HEK293 (cell line): ENCODE results near the gene FASTK.

Experiments
- BCL11B ChIP-seq: fragments of 450-650 bp; formaldehyde crosslinking; IDR thresholded peaks from 2 replicates; pipeline ENCODE4 v1.5.1; 2016; ENCODE audit warnings: low read depth, missing biosample characterization, missing genetic modification characterization
- EGR2 ChIP-seq: fragments of 450-650 bp; formaldehyde crosslinking; IDR thresholded peaks from 2 replicates; pipeline ENCODE4 v1.5.1; 2016; ENCODE audit warnings: low read depth, missing biosample characterization, missing genetic modification characterization
- HOXA7 ChIP-seq: sonication (generic); formaldehyde crosslinking; IDR thresholded peaks from 2 replicates; pipeline ENCODE4 v1.8.1; 2022; ENCODE audit warnings: missing genetic modification reagents, borderline replicate concordance
- KLF10 ChIP-seq: fragments of 450-650 bp; IDR thresholded peaks from 2 replicates; pipeline ENCODE4 v1.5.1; 2018; ENCODE audit warnings: missing biosample characterization, mild to moderate bottlenecking, missing genetic modification characterization
- KLF17 ChIP-seq: fragments of 450-650 bp; formaldehyde crosslinking; IDR thresholded peaks from 2 replicates; pipeline ENCODE4 v1.5.1; 2016; ENCODE audit warnings: missing biosample characterization, missing genetic modification characterization
- MZF1 ChIP-seq: fragments of 450-650 bp; formaldehyde crosslinking; IDR thresholded peaks from 2 replicates; pipeline ENCODE4 v1.5.1; 2017; ENCODE audit warnings: missing biosample characterization, missing genetic modification characterization, borderline replicate concordance
- ZBTB10 ChIP-seq: fragments of 450-650 bp; formaldehyde crosslinking; IDR thresholded peaks from 2 replicates; pipeline ENCODE4 v1.5.1; 2016; ENCODE audit warnings: missing biosample characterization, missing genetic modification characterization
- ZBTB20 ChIP-seq: fragments of 450-650 bp; formaldehyde crosslinking; IDR thresholded peaks from 2 replicates; pipeline ENCODE4 v1.5.1; 2016; ENCODE audit warnings: missing biosample characterization, missing genetic modification characterization
- ZFP37 ChIP-seq: fragments of 450-650 bp; formaldehyde crosslinking; IDR thresholded peaks from 2 replicates; pipeline ENCODE4 v1.5.1; 2016; ENCODE audit warnings: missing biosample characterization, missing genetic modification characterization
- ZNF10 ChIP-seq: fragments of 450-650 bp; formaldehyde crosslinking; IDR thresholded peaks from 2 replicates; pipeline ENCODE4 v1.5.1; 2017; ENCODE audit warnings: missing biosample characterization, missing genetic modification characterization
- ZNF114 ChIP-seq: fragments of 450-650 bp; formaldehyde crosslinking; IDR thresholded peaks from 2 replicates; pipeline ENCODE4 v1.5.0; 2017; ENCODE audit warnings: missing biosample characterization, missing genetic modification characterization
- ZNF202 ChIP-seq: fragments of 450-650 bp; formaldehyde crosslinking; IDR thresholded peaks from 2 replicates; pipeline ENCODE4 v1.5.1; 2016; ENCODE audit warnings: missing biosample characterization, missing genetic modification characterization, borderline replicate concordance
- ZNF23 ChIP-seq: fragments of 450-650 bp; formaldehyde crosslinking; IDR thresholded peaks from 2 replicates; pipeline ENCODE4 v1.5.1; 2016; ENCODE audit warnings: missing biosample characterization, missing genetic modification characterization, borderline replicate concordance
- ZNF239 ChIP-seq: fragments of 450-650 bp; formaldehyde crosslinking; IDR thresholded peaks from 2 replicates; pipeline ENCODE4 v1.5.1; 2016; ENCODE audit warnings: missing biosample characterization, missing genetic modification characterization
- ZNF280C ChIP-seq: fragments of 450-650 bp; formaldehyde crosslinking; IDR thresholded peaks from 2 replicates; pipeline ENCODE4 v1.5.1; 2016; ENCODE audit warnings: missing biosample characterization, missing genetic modification characterization
- ZNF362 ChIP-seq: fragments of 450-650 bp; formaldehyde crosslinking; IDR thresholded peaks from 2 replicates; pipeline ENCODE4 v1.5.1; 2016; ENCODE audit warnings: missing biosample characterization, missing genetic modification characterization
- ZNF449 ChIP-seq: fragments of 450-650 bp; formaldehyde crosslinking; IDR thresholded peaks from 2 replicates; pipeline ENCODE4 v1.5.1; 2017; ENCODE audit warnings: missing biosample characterization, mild to moderate bottlenecking, missing genetic modification characterization, moderate library complexity
- ZNF530 ChIP-seq: fragments of 450-650 bp; formaldehyde crosslinking; IDR thresholded peaks from 2 replicates; pipeline ENCODE4 v1.5.1; 2016; ENCODE audit warnings: low read depth, missing biosample characterization, missing genetic modification characterization
- ZNF621 ChIP-seq: fragments of 450-650 bp; formaldehyde crosslinking; IDR thresholded peaks from 2 replicates; pipeline ENCODE4 v1.5.1; 2017; ENCODE audit warnings: missing biosample characterization, missing genetic modification characterization
- ZNF624 ChIP-seq: fragments of 450-650 bp; formaldehyde crosslinking; IDR thresholded peaks from 2 replicates; pipeline ENCODE4 v1.5.1; 2017; ENCODE audit warnings: missing biosample characterization, missing genetic modification characterization
- ZNF626 ChIP-seq: fragments of 450-650 bp; sonication (Bioruptor Pico); formaldehyde crosslinking; IDR thresholded peaks from 2 replicates; pipeline ENCODE4 v1.5.1; 2018; ENCODE audit warnings: missing biosample characterization, missing genetic modification characterization, inconsistent platforms
- ZNF692 ChIP-seq: fragments of 450-650 bp; formaldehyde crosslinking; IDR thresholded peaks from 2 replicates; pipeline ENCODE4 v1.5.1; 2016; ENCODE audit warnings: missing biosample characterization, missing genetic modification characterization
- TF ChIP-seq, protein P1 (sequence below): fragments of 450-650 bp; formaldehyde crosslinking; IDR thresholded peaks from 2 replicates; pipeline ENCODE4 v1.5.1; 2016; ENCODE audit warnings: missing biosample characterization, missing genetic modification characterization
- TF ChIP-seq, protein P2 (sequence below): fragments of 450-650 bp; formaldehyde crosslinking; IDR thresholded peaks from 2 replicates; pipeline ENCODE4 v1.5.1; 2016; ENCODE audit warnings: missing biosample characterization, missing genetic modification characterization, borderline replicate concordance

FASTK gene

DNA sequence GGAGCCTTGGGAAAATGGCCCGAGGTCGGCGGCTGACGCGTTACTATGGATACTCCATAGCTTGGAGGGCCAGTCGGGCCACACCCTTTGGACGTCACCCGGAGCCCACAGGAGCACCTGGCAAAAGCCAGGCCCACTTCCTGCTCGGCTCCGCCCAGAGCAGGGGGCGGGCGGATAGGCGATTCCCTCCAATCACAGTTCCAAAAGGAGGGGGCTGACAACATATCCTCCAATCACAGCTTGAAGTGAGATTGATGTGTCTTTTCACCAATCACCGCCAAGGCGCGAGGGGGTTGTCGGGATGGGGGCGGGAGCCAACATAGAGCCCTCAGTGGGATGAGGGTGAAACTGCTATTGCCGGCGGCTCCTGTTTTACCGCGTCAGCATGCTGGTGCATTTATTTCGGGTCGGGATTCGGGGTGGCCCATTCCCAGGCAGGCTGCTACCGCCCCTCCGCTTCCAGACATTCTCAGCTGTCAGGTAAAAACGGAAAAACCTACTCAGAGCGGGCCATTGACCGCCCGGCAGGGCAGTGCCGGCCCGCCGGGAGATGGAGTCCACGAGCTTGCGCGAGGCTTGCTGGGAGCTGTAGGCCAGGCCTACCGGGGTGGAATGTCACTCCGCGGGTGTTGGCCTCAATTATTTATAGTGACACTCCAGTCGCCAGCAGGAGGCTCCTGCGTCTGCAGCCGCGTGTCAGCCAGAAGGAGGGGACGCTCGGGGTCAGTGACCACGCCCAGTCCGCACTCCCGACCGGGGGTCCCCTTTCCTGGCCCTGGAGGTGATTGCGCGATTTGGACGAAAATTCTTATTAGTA lies 52.3 kb downstream of the FASTK start, which contains the start of gene ABCB8 (continued):
- peak; percentile 79 for TF ChIP-seq ZBTB20 (tag by site-specific recombination)
- no peak for TF ChIP-seq ZNF626 (tag by site-specific recombination)
- TF ChIP-seq EGR2, result 0 out of 2 replicates have a peak, but pooled peaks have one; percentile 5
- no peak for TF ChIP-seq HOXA7 (CRISPR knock-in tag)
- TF ChIP-seq ZNF202 (tag by site-specific recombination), result no peak
- no peak for TF ChIP-seq ZNF114 (tag by site-specific recombination)
- no peak for TF ChIP-seq ZNF362 (tag by site-specific recombination)
- TF ChIP-seq ZNF23 (tag by site-specific recombination), result no peak
- TF ChIP-seq ZBTB10 (tag by site-specific recombination), result no peak
- TF ChIP-seq ZNF280C, result no peak
- TF ChIP-seq, protein P1, sequence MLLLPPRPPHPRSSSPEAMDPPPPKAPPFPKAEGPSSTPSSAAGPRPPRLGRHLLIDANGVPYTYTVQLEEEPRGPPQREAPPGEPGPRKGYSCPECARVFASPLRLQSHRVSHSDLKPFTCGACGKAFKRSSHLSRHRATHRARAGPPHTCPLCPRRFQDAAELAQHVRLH (tag by site-specific recombination), result no peak; the same call in 1 of the 2 replicates
- TF ChIP-seq KLF10 (tag by site-specific recombination), result peak; percentile 93
- TF ChIP-seq ZNF692 (tag by site-specific recombination), result peak; percentile 61; the same call in 1 of the 2 replicates
- peak; percentile 78 for TF ChIP-seq ZNF449 (tag by site-specific recombination)
- no peak; the same call in 1 of the 2 replicates for TF ChIP-seq KLF17 (tag by site-specific recombination)
- 0 out of 2 replicates have a peak, but pooled peaks have one; percentile 44 for TF ChIP-seq ZNF10 (tag by site-specific recombination)
- TF ChIP-seq ZNF624 (tag by site-specific recombination), result no peak
- no peak for TF ChIP-seq ZFP37 (tag by site-specific recombination)
- no peak for TF ChIP-seq MZF1 (tag by site-specific recombination)
- no peak for TF ChIP-seq ZNF621 (tag by site-specific recombination)
- TF ChIP-seq ZNF530 (tag by site-specific recombination), result no peak
- TF ChIP-seq, protein P2, sequence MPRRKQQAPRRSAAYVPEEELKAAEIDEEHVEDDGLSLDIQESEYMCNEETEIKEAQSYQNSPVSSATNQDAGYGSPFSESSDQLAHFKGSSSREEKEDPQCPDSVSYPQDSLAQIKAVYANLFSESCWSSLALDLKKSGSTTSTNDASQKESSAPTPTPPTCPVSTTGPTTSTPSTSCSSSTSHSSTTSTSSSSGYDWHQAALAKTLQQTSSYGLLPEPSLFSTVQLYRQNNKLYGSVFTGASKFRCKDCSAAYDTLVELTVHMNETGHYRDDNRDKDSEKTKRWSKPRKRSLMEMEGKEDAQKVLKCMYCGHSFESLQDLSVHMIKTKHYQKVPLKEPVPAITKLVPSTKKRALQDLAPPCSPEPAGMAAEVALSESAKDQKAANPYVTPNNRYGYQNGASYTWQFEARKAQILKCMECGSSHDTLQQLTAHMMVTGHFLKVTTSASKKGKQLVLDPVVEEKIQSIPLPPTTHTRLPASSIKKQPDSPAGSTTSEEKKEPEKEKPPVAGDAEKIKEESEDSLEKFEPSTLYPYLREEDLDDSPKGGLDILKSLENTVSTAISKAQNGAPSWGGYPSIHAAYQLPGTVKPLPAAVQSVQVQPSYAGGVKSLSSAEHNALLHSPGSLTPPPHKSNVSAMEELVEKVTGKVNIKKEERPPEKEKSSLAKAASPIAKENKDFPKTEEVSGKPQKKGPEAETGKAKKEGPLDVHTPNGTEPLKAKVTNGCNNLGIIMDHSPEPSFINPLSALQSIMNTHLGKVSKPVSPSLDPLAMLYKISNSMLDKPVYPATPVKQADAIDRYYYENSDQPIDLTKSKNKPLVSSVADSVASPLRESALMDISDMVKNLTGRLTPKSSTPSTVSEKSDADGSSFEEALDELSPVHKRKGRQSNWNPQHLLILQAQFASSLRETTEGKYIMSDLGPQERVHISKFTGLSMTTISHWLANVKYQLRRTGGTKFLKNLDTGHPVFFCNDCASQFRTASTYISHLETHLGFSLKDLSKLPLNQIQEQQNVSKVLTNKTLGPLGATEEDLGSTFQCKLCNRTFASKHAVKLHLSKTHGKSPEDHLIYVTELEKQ, result peak; percentile 64; the same call in 1 of the 2 replicates
- TF ChIP-seq BCL11B (tag by site-specific recombination), result no peak
- no peak for TF ChIP-seq ZNF239 (tag by site-specific recombination)
